NCI-H526 (cell line): ENCODE measurements around the gene TMED6.
"Not testable (repeated sequence)": the region's sequence is repeated elsewhere in the genome, so short reads cannot be mapped to it uniquely, and the experiment has no call there.

Source experiments
- DNase-seq, 2 experiments: peaks; one replicate each; lab custom pipeline; 2025; lab: John Stamatoyannopoulos, UW

TMED6 gene

DNA sequence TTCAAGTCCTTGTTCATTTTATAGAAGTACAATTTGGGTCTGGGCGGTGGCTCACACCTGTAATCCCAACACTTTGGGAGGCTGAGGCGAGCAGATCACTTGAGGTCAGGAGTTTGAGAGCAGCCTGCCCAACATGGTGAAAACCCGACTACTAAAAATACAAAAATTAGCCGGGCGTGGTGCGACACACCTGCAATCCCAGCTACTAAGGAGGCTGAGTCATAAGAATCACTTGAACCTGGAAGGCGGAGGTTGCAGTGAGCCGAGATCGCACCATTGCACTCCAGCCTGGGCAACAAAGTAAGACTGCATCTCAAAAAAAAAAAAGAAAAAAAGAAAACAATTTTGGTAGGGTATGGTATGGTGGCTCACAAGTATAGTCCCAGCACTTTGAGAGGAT is 8.5 kb upstream of the TMED6 start:
- not testable (repeated sequence) for DNase-seq

DNA sequence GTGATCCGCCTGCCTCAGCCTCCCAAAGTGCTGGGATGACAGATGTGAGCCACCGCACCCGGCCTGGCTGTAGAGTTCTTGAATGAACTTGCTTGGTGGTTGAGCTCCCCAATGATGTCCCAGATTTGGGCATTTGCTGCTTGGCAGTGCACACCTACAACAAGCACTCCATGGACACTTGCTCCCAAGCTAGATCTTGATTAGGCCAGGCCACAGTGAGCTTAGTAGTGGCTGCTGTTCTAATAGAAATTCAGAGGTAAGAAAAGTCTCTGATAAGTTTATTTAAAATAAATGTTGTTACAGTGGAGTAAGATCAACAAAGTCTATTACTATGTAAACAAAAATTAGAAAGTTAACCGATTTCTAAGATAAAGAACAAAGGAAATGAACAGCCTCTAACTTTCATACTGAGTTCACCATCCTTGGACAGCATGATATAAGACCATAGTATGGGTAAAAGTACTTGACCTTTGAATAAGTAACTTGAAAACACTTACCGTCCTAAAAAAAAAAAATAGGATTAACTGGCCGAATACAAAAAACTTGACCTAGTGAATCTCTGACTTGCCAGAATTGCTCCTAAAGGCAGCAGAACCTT is 951 bp downstream of the TMED6 start:
- no peak for DNase-seq

DNA sequence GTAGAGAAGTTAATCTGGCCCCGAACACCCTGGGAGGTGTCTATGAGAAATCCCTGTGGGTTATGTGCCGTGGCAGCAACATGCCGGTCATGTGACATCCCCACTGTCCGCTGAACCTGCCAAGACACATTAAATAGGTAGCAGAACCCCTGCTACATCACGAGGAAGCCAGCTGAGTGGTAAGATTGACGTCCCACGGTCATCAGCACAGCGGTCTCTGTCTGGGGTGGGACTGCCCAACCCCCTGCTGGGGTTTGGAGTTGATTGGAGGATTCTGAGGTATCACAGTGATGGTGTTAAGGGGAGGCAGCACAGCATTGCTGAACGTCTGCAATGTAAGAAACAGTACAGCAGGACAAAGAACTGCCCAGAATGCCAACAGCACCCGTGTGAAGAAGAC is 2.0 kb downstream of the TMED6 start:
- DNase-seq = no peak

DNA sequence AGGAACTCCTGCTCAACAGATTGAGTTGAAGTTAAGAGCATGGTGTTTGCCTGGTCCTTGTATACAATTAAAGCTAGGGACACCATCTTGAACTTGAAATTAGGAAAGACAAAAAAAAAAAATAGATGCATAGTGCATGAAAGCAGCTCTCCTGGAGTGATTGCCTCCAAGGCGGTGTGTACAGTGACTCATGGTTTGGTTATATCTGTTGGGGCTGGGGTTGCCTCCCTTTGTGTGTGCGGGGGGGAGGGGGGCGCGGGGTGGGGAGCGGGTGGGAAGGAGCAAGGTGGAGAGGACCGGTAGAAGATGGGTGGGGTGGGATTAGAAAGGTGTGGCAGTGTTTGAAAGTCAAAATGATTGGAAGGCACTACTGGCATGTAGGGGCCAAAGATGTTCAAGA is 3.4 kb downstream of the TMED6 start:
- no peak for DNase-seq

DNA sequence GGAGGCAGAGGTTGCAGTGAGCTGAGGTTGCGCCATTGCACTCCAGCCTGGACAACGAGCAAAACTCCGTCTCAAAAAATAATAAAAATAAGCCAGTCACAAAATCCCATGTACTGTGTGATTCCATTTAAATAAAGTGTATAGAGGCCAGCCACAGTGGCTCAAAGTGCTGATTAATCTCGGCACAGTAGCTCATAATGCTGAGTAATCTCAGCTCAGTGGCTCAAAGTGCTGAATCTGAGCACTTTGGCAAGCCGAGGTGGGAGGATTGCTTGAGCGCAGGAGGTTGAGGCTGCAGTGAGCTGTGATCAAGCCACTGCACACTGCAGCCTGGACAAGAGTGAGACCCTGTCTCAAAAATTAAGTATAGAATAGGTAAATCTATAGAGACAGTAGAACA is 4.9 kb downstream of the TMED6 start:
- no peak for DNase-seq

DNA sequence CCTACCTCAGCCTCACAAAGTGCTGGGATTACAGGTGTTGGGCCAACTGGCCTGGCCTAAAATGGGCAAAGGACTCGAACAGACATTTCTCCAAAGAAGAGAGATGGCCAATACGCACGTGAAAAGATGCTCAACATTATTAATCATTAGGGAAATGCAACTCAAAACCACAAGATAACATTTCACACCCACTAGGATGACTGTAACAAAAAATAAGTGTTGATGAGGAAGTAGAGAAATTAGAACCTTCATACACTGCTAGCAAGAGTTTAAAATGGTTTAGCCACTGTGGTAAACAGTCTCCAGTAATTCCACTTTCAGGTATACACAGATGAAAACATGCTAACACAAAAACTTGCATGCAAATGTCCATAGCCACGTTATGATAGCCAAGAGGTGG is 5.7 kb downstream of the TMED6 start:
- DNase-seq = no peak

DNA sequence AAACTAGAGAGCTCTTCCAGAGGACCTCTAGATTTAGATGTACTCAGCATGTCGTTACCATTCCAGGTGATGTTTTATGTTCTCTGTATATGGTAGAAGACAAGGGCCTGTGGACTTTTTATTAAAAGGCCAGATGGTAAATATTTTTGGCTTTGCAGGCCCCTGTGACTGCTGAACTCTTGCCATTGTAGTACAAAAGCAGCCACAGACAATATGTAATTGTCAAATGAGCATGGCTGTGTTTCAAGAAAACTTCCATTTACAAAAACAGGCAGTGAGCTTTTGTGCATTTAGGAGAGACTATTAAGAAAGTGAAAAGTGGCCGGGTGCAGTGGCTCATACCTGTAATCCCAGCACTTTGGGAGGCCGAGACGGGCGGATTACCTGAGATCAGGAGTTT is 7.4 kb downstream of the TMED6 start:
- no peak for DNase-seq

DNA sequence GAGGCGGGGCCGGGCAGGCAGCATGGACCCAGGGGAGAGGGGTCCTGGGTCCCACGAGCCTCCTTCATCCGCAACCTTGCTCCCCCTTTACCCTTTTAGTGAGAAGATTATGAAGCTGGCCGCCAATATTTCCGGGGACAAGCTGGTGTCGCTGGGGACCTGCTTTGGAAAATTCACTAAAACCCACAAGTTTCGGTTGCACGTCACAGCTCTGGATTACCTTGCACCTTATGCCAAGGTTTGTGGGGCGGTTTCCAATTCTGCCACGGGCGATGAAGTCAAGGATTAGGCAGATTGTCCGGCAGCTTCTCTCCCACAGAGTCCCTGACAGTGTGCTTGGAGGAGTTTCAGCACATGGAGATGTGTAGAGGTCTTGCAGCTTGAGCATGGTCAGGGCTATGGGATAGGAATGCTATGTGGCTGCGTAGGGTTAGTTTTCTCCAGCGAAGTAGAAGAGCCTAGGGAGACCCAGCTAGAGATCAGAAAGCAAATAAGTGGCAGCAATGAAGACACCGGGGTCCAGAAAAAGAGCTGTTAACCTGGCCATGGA is 11.4 kb downstream of the TMED6 start:
- DNase-seq = no peak

DNA sequence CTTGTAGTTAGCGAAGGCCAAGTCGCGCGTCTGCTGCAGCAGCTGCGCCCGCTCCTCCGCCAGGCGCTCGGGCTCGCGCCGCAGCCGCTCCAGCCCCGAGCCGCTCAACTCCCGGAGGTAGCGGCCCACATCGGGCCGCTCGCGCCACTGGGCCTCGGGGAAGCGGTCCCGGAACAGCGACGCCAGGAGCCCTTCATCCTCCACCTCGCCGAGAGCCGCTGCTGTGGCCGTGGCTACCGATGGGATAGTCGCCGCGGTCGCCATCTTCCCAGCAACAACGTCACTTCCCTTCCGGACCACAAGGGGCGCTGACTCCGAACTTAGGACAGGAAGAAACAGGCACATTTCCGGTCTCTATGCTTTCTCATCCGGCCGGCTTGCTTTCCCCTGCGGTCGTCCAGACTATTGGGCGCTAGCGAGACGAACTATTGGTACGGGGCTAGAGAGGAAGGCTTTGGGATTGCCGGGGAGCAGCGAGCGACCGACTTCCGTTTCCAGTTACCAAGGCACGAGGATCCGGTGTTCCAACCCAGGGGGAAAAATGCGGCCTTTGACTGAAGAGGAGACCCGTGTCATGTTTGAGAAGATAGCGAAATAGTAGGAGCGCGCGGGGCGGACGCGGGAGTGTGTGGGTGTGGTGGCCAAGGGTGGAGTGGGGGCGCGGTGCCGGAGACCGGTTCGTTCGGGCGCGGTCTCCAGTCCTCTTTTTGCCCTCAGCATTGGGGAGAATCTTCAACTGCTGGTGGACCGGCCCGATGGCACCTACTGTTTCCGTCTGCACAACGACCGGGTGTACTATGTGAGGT is 12.1 kb downstream of the TMED6 start, which contains the start of the genes COG8 and NIP7:
Gene COG8, minus strand, starts transcription at position 276 of the 806 bp plus-strand sequence. Its CDS starts 12 bp downstream, at position 264.
Gene NIP7, plus strand, starts transcription at position 484 of the 806 bp plus-strand sequence. Its CDS starts 58 bp downstream, at position 542.
- DNase-seq = peak; percentile 95 to 97

GRCh38 chr16:69338557-69339288 is 12.9 kb downstream of the TMED6 start:
- no peak for DNase-seq

GRCh38 chr16:69334696-69335095 is 16.9 kb downstream of the TMED6 start:
- no peak for DNase-seq

GRCh38 chr16:69330286-69331109 is 21.1 kb downstream of the TMED6 start, which contains the start of gene PDF:
PDF (minus strand) TSS chr16:69330588; CDS start chr16:69330570, 18 bp downstream.
- peak; percentile 58 to 95 for DNase-seq

DNA sequence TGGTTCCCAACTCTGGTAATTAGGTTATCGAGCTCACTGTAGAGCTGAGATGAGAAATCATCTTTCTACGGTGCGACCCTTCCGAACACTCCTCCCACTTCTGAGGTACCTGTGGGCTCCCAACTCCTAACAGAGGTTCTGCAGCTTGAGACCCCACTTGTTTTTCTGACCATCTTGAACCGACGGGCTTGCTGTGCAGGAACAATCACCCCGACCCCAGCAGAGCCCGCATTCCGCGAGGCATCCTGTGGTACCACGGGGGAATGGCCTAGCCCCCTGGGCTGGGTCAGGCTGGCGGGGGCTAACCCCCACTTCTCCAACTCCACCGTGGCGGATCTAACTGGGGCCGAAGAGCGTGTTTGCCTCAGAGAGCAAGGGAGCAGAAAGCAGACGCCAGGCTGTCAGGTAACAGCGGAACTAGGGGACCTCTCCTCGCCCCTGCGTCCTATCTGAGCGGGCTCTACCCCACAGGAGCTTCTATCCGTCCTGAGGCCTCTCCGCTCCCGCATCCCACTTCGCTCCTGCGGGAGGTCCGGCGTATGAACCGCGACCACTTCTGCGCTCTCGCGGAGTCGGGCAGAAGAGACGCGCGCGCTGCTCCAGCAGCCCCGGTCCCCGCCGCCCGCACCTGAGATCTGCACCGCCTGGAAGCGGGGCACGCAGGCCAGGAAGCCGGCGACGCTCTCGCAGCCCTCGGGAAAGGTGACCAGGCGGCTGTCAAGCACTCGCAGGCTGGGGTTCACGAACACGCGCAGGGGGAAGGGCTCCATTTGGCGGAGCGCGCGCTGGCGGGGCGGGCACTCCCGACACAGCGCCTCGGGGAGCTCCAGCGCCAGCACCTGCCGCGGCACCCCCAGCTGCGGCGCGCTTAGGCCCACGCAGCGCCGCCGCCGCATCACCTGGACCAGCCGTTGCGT is 22.0 kb downstream of the TMED6 start:
- DNase-seq = peak in 1 of 2 experiments; percentile 41

GRCh38 chr16:69328854-69329316 is 22.7 kb downstream of the TMED6 start:
- no peak for DNase-seq

DNA sequence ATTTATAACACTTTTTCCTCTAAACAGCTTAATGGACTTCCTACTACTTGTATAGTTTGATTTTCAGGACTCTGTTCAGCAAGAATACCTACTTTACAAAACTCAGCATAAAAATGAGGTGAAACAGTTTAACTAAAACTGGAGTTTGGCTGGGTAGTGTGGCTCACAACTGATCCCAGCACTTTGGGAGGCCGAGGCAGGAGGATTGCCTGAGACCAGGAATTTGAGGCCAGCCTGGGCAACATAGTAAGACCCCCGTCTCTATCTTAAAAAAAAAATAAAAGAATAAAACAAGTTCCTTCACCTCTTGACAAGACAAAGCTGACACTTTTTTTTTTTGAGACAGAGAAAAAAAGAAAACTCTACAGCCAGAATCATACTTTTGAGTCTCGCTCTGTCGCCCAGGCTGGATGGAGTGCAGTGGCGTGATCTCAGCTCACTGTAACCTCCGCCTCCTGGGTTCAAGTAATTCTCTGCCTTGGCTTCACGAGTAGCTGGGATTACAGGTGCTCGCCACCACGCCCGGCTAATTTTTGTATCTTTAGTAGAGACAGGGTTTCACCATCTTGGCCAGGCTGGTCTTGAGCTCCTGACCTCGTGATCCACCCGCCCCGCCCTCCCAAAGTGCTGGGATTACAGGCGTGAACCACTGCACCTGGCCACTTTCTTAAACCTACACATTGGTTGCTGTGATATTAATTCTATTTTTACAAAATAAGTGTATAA is 23.8 kb downstream of the TMED6 start:
- no peak for DNase-seq

GRCh38 chr16:69326172-69326873 is 25.3 kb downstream of the TMED6 start:
- no peak for DNase-seq

- no peak for DNase-seq
These were observed 25.8 kb downstream of the TMED6 start for GRCh38 chr16:69325784-69326171.

DNA sequence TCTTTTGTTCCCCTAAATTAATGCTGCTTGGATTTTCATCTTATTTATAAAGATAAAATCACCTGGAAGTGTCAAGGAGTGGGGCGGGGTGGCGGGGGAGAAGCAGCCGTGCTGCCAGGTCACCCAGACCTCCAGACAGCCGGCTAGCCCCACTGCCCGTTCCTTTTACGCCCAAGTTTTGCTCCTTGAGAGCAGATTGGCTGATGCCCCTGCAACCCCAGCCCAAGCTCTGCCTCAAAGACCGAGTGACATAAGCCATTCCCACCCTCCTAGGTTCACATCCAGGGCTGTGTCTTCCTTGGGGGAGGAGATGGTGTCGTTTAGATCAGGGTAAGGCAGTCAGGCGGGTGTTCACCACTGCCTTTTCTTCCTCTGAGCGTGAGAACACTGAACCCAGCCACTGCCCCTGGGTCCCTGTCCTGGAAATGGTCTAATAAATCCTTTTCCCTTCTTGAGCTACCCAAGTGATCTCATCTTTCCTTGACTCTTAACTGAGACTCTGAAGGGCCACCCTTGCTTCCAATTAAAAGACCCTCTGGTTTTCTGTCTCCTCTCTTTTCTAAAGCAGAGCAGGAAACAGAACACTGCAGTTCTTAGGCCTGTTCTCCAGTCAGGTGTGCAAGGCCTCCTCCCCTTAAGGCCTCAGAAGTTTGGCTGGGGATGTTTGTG is 26.9 kb downstream of the TMED6 start:
- no peak for DNase-seq
